Neural progenitor cell (in vitro differentiated cells): Measurements from ENCODE around the gene FBP1. TPM values are rescaled to one million over a fixed set of nuclear protein-coding genes. Genes with fewer than 3 reads are reported as not detected.
A peak's percentile ranks its signal among the peaks of the same experiment; 100 is the strongest.

ENCODE experiments used
- DNase-seq: peaks from one replicate; pipeline ENCODE4 v3.0.0-alpha.2; 2016; ENCODE audit warnings: low spot score
- H2AFZ ChIP-seq: fragments of 200-600 bp; sonication (generic); replicated peaks from 2 replicates; pipeline ENCODE4 v1.6.1; 2016; ENCODE audit warnings: antibody characterized with exemption
- H3F3A ChIP-seq: fragments of 200-600 bp; sonication (generic); 2 replicates; pipeline ENCODE4 v1.6.1; 2016; ENCODE audit warnings: antibody characterized with exemption, low read depth
- H3K27ac ChIP-seq: fragments of 200-600 bp; sonication (generic); 2 replicates; pipeline ENCODE4 v1.5.1; 2016; ENCODE audit warnings: mild to moderate bottlenecking
- H3K27me3 ChIP-seq: fragments of 200-600 bp; sonication (generic); 2 replicates; pipeline ENCODE4 v1.6.1; 2016; ENCODE audit warnings: mild to moderate bottlenecking, moderate library complexity
- H3K36me3 ChIP-seq: fragments of 200-600 bp; sonication (generic); 2 replicates; pipeline ENCODE4 v1.5.1; 2016
- H3K4me1 ChIP-seq: fragments of 200-600 bp; sonication (generic); 2 replicates; pipeline ENCODE4 v1.6.1; 2016; ENCODE audit warnings: mixed run types
- H3K4me2 ChIP-seq: fragments of 200-600 bp; sonication (generic); 2 replicates; pipeline ENCODE4 v1.6.1; 2016
- H3K4me3 ChIP-seq: fragments of 200-600 bp; sonication (generic); 2 replicates; pipeline ENCODE4 v1.5.1; 2016
- H3K79me2 ChIP-seq: fragments of 200-600 bp; sonication (generic); 2 replicates; pipeline ENCODE4 v1.6.1; 2016; ENCODE audit warnings: low read depth
- H3K9ac ChIP-seq: fragments of 200-600 bp; sonication (generic); 2 replicates; pipeline ENCODE4 v1.6.1; 2016
- H3K9me3 ChIP-seq: fragments of 200-600 bp; sonication (generic); 2 replicates; pipeline ENCODE4 v1.5.1; 2016; ENCODE audit warnings: low read depth
- H4K20me1 ChIP-seq: fragments of 200-600 bp; sonication (generic); 2 replicates; pipeline ENCODE4 v1.6.1; 2016; ENCODE audit warnings: low read depth
- H3K27ac Mint-ChIP-seq: 3 replicates; pipeline ENCODE4 v1.8.0; 2021; ENCODE audit warnings: mixed read lengths
- H3K27me3 Mint-ChIP-seq: 2 replicates; pipeline ENCODE4 v1.8.0; 2022; ENCODE audit warnings: low read depth, mild to moderate bottlenecking, inconsistent platforms, moderate library complexity, mixed read lengths; ENCODE audit not compliant: insufficient read depth
- H3K36me3 Mint-ChIP-seq: 3 replicates; pipeline ENCODE4 v1.8.0; 2021; ENCODE audit warnings: mixed read lengths
- H3K4me1 Mint-ChIP-seq: 3 replicates; pipeline ENCODE4 v1.8.0; 2021; ENCODE audit warnings: mixed read lengths
- H3K4me3 Mint-ChIP-seq: 3 replicates; pipeline ENCODE4 v1.8.0; 2021; ENCODE audit warnings: mild to moderate bottlenecking, moderate library complexity, mixed read lengths
- H3K9me3 Mint-ChIP-seq: 3 replicates; pipeline ENCODE4 v1.8.0; 2020; ENCODE audit warnings: mixed read lengths
- EZH2 ChIP-seq: fragments of 200-600 bp; sonication (generic); IDR thresholded peaks from 2 replicates; pipeline ENCODE4 v1.6.1; 2017; ENCODE audit warnings: antibody characterized with exemption, mild to moderate bottlenecking, moderate library complexity
- EZH2phosphoT487 ChIP-seq: fragments of 200-600 bp; sonication (generic); IDR thresholded peaks from 2 replicates; pipeline ENCODE4 v1.6.1; 2017; ENCODE audit warnings: antibody characterized with exemption
- total RNA-seq: library from RNA; depleted of rRNA; stranded (reverse); fragments of >200 nt; gene quantifications from 2 replicates; pipeline ENCODE4 v1.2.3, GENCODE V29; 2015; ENCODE audit warnings: low replicate concordance
- TF ChIP-seq, protein P1 (sequence below): fragments of 200-600 bp; sonication (generic); IDR thresholded peaks from 2 replicates; pipeline ENCODE4 v1.5.1; 2017; ENCODE audit warnings: antibody characterized with exemption, mild to moderate bottlenecking

FBP1 gene
- total RNA-seq = 0.31 TPM in 1 of 2 replicates, not detected in the other

DNA sequence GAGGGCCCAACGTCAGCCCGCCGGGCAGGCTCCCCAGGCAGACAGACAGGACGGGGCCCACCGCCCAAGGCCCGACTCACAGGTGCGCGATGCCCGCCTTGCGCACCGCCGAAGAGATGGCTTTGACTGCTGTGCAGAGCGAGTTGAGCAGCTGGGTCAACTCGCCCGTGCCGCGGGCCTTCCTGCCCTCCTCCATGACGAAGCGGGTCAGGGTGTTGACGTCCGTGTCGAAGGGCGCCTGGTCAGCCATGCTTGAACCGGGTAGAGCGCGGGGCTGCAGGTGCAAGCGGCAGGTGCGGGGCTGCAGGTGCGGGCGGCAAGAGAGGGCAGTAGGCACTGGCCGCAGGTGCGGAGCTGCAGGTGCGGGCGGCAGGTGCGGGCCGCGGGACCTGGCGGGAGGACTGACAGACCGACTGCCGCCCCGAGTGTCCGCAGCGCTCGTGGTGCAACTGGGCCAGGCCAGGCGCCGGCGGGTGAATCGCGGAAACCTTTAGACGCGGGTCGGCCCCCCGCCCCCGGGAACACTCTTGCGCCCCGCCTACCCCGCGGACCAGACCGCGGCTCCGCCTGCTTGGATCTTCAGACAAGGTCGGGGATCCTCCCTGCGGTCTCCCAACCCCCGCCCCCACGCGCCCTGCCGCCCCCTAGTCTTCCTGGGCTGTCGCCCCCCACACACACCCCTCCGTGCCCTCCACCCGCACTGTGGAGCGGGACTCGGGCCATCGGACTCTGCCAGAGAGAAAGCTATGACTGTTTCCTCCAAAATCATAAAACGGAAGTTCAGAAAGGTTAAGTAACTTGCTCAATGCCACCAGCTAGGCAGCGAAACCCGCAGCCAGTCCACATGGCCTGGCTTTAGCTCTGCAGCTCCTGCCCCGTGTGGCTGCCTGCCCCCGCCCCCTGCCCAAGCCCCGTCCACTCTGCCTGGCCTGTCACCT is at the start of gene FBP1:
TSS of gene FBP1 (minus strand) at position 458 of the 938 bp plus-strand sequence. CDS start at position 250, 208 bp downstream.
- Mint-ChIP-seq H3K27ac (no peak within 1 kb of the TSS), H3K9me3 (peaks cover 3% of the 10 kb centered on the region), H3K4me1 (peaks cover 10% of the 10 kb centered on the region), H3K36me3 (no peaks in the 10 kb centered on the region), H3K27me3 (peaks cover 35% of the 10 kb centered on the region), H3K4me3 (peak within 1 kb of the TSS; percentile 91)
- H3K9ac ChIP-seq = no peak within 1 kb of the TSS
- no peaks in the 10 kb centered on the region for H3K79me2 ChIP-seq
- H3K27me3 ChIP-seq = peaks cover 85% of the 10 kb centered on the region
- H3K4me3 ChIP-seq = peak within 1 kb of the TSS; percentile 52
- H3K36me3 ChIP-seq = no peaks in the 10 kb centered on the region
- TF ChIP-seq, protein P1, sequence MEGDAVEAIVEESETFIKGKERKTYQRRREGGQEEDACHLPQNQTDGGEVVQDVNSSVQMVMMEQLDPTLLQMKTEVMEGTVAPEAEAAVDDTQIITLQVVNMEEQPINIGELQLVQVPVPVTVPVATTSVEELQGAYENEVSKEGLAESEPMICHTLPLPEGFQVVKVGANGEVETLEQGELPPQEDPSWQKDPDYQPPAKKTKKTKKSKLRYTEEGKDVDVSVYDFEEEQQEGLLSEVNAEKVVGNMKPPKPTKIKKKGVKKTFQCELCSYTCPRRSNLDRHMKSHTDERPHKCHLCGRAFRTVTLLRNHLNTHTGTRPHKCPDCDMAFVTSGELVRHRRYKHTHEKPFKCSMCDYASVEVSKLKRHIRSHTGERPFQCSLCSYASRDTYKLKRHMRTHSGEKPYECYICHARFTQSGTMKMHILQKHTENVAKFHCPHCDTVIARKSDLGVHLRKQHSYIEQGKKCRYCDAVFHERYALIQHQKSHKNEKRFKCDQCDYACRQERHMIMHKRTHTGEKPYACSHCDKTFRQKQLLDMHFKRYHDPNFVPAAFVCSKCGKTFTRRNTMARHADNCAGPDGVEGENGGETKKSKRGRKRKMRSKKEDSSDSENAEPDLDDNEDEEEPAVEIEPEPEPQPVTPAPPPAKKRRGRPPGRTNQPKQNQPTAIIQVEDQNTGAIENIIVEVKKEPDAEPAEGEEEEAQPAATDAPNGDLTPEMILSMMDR = no peak
- TF ChIP-seq EZH2 (peak; percentile 94), EZH2phosphoT487 (peak; percentile 88)
- no peak within 1 kb of the TSS for H3K27ac ChIP-seq
- H4K20me1 ChIP-seq = peaks cover 8% of the 10 kb centered on the region
- H3F3A ChIP-seq = peaks cover 5% of the 10 kb centered on the region
- H3K9me3 ChIP-seq = no peaks in the 10 kb centered on the region
- peak within 1 kb of the TSS; percentile 67 for H2AFZ ChIP-seq
- H3K4me2 ChIP-seq = peak within 1 kb of the TSS; percentile 99
- peak; percentile 64 for DNase-seq
- H3K4me1 ChIP-seq = peaks cover 7% of the 10 kb centered on the region

DNA sequence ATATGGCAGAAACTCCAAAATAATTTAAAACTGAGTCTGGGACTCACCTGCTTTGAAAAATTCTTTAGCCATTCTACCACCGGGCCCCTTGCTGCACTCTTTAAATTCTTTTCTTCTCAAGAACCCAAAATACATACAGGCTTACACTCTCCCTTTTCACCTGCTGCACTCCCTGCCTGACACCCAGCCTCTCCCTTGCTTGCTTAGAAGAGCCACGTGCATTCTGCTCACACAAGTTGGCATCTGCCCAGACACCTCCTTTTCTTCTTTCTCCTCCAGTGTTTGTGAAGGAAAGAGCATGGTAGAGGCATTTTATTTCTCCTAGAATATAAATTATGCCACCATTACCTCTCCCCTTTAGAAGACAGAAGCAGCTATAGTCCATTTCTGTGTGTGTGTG is 48.1 kb upstream of the FBP1 start:
- H3K4me1 ChIP-seq = peaks cover 4% of the 10 kb centered on the region
- TF ChIP-seq EZH2phosphoT487 = no peak
- no peak for TF ChIP-seq EZH2
- TF ChIP-seq, protein P1 = no peak
- no peaks in the 10 kb centered on the region for H3K36me3 ChIP-seq

DNA sequence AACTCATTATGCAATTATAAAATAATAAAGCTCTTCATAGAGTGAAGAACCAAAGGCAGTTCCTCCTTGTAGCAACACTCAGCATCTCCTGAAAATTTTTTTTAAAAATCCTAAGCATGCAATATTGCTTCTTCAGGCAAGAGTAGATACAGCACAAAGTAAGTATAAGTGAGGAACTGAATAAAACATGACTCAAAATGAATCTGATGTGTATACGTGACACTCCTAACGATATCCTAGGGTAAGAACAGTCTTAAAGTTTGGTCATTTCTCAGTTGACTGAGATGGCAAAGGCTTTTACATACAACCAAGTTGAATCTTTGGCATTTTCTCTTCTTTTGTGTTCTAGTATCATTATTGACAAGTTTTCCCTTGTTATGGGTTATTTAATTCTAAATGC is 46.0 kb upstream of the FBP1 start:
- H3K27me3 Mint-ChIP-seq = peaks cover 4% of the 10 kb centered on the region
- H3K27ac ChIP-seq = no peak overlapping the region
- H3K27ac Mint-ChIP-seq = no peak overlapping the region
- no peaks in the 10 kb centered on the region for H3K36me3 Mint-ChIP-seq
- no peaks in the 10 kb centered on the region for H3K27me3 ChIP-seq
- no peaks in the 10 kb centered on the region for H3K36me3 ChIP-seq
- no peaks in the 10 kb centered on the region for H4K20me1 ChIP-seq
- no peak overlapping the region for H3K4me2 ChIP-seq
- H2AFZ ChIP-seq = no peak overlapping the region
- H3K4me3 ChIP-seq = no peak overlapping the region
- no peaks in the 10 kb centered on the region for H3K9me3 ChIP-seq
- no peaks in the 10 kb centered on the region for H3K79me2 ChIP-seq
- no peak overlapping the region for H3K9ac ChIP-seq
- TF ChIP-seq EZH2 = no peak
- H3K9me3 Mint-ChIP-seq = no peaks in the 10 kb centered on the region
- no peaks in the 10 kb centered on the region for H3K4me1 ChIP-seq
- H3K4me1 Mint-ChIP-seq = peaks cover 3% of the 10 kb centered on the region
- H3K4me3 Mint-ChIP-seq = no peak overlapping the region
- H3F3A ChIP-seq = no peaks in the 10 kb centered on the region
- no peak for DNase-seq

More for the DNA sequence above, 48.1 kb upstream of the FBP1 start:
- Histone ChIP-seq H3K4me3 (no peak overlapping the region), H3K9me3 (no peaks in the 10 kb centered on the region), H3K9ac (no peak overlapping the region), H3K4me2 (no peak overlapping the region), H3F3A (no peaks in the 10 kb centered on the region), H3K27ac (no peak overlapping the region), H3K27me3 (no peaks in the 10 kb centered on the region), H4K20me1 (no peaks in the 10 kb centered on the region), H2AFZ (no peak overlapping the region), H3K79me2 (no peaks in the 10 kb centered on the region)
- H3K27me3 Mint-ChIP-seq = peaks cover 4% of the 10 kb centered on the region
- H3K9me3 Mint-ChIP-seq = peaks cover 1% of the 10 kb centered on the region
- H3K4me1 Mint-ChIP-seq = peaks cover 5% of the 10 kb centered on the region
- no peak overlapping the region for H3K4me3 Mint-ChIP-seq
- H3K27ac Mint-ChIP-seq = peak overlapping the region; percentile 58
- no peak for DNase-seq
- H3K36me3 Mint-ChIP-seq = no peaks in the 10 kb centered on the region

DNA sequence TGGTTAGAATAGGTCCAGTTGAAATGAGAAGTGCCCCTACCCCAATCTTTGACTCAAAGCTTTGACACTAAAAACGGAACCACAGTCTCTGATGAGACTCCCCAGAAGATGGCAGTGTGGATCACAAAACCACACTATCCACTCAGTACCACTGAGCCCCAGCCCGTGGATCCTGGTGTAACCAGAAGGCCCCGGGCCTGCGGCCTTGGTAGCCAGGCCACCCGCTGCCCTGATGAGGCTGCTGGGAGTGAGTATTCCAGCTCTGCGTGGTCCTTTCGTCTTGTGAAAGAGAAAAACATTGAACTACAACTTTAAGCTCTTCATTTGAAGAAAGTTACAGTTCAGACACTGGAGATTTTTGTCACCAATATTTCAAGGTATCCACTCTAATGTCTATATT is 42.2 kb upstream of the FBP1 start:
- H3K4me3 ChIP-seq = no peak overlapping the region
- H3K79me2 ChIP-seq = no peaks in the 10 kb centered on the region
- H3K27me3 ChIP-seq = no peaks in the 10 kb centered on the region
- peaks cover 13% of the 10 kb centered on the region for H3K27me3 Mint-ChIP-seq
- no peak overlapping the region for H3K4me3 Mint-ChIP-seq
- H3F3A ChIP-seq = no peaks in the 10 kb centered on the region
- H3K9me3 ChIP-seq = no peaks in the 10 kb centered on the region
- no peaks in the 10 kb centered on the region for H3K36me3 Mint-ChIP-seq
- no peaks in the 10 kb centered on the region for H3K36me3 ChIP-seq
- DNase-seq = peak; percentile 82
- no peak overlapping the region for H3K27ac ChIP-seq
- H2AFZ ChIP-seq = no peak overlapping the region
- H3K9ac ChIP-seq = no peak overlapping the region
- no peaks in the 10 kb centered on the region for H3K9me3 Mint-ChIP-seq
- no peaks in the 10 kb centered on the region for H4K20me1 ChIP-seq
- H3K4me2 ChIP-seq = no peak overlapping the region
- no peak overlapping the region for H3K27ac Mint-ChIP-seq
- TF ChIP-seq, protein P1 = peak; percentile 78
- TF ChIP-seq EZH2 = no peak
- H3K4me1 ChIP-seq = no peaks in the 10 kb centered on the region
- peaks cover 3% of the 10 kb centered on the region for H3K4me1 Mint-ChIP-seq
